SH-SY5Y (cell line): ENCODE results near the gene WDR81.
A peak's percentile ranks its signal among the peaks of the same experiment; 100 is the strongest.

Experiments used
- GATA2 ChIP-seq: IDR thresholded peaks from 2 replicates; pipeline ENCODE4 v1.6.1; 2011; ENCODE audit warnings: mild to moderate bottlenecking, low read depth, low read length
- GATA3 ChIP-seq: IDR thresholded peaks from 2 replicates; pipeline ENCODE4 v1.6.1; 2011; ENCODE audit warnings: low read depth, mild to moderate bottlenecking, low read length, moderate library complexity

Gene WDR81

DNA sequence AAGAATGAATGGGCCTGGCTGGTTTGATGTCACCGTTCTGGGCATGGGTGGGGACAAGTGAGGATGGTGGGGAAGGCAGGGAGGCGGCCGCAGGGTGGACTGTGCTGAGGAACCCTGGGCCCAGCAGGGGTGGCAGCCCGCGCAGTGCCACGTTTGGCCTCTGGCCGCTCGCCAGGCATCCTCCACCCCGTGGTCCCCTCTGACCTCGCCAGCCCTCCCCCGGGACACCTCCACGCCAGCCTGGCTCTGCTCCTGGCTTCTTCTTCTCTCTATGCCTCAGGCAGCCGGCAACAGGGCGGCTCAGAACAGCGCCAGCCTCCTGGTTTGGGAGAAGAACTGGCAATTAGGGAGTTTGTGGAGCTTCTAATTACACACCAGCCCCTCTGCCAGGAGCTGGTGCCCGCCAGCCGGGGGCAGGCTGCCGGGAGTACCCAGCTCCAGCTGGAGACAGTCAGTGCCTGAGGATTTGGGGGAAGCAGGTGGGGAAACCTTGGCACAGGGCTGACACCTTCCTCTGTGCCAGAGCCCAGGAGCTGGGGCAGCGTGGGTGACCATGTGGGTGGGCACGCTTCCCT is 30.8 kb downstream of the WDR81 start:
- TF ChIP-seq GATA3: no peak
- no peak for TF ChIP-seq GATA2

DNA sequence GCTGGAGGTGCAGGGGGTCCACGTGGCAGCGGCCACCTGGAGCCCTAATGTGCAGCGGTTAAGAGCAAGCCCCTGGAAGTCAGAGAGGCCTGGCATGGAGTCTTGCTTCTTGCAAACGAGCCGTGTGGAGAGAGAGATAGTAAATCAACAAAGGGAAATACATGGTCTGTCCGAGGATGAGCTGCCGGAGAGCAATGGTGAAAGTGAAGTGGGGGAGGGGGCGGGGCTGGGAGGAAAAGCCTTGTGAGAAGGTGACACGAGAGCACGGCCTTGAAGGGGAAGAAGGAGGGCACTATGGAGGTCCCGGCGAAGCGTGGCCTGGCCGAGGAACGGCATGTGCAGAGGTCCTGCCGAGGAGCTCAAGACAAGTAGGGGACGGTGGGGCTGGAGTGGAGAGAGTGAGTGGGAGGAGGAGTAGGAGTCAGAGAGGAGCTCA is 31.3 kb downstream of the WDR81 start:
- TF ChIP-seq GATA2: no peak
- TF ChIP-seq GATA3: no peak

DNA sequence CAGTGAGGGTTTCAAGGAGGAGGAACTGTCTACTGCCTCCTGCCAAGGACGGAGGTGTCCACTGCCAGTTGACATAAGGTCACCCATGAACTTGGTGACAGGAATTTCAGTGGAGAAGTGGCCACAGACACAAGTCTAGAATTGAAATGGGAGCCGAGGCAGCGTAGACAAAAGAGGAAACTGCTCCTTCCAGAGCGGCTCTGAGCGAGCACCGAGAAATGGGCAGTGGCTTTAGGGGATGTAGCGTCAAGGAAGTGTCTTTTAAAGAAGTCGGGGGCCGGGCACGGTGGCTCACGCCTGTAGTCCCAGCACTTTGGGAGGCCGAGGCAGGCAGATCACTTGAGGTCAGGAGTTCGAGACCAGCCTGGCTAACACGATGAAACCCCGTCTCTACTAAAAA is 34.3 kb downstream of the WDR81 start:
- TF ChIP-seq GATA2 (no peak), GATA3 (no peak)

DNA sequence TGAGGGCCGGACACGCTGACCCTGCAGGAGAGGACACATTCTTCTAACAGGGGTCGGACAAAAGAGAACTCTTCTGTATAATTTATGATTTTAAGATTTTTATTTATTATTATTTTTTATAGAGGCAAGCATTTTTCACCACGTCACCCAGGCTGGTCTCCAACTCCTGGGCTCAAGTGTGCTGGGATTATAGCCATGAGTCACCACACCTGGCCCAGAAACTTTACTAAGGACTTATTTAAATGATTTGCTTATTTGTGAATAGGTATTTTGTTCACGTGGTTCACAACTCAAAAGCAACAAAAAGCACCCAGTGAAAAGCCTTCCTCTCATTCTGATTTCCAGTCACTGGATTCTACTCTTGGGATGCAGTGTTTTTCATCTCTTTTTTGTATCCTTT is 35.0 kb downstream of the WDR81 start:
- no peak for TF ChIP-seq GATA2
- no peak for TF ChIP-seq GATA3

DNA sequence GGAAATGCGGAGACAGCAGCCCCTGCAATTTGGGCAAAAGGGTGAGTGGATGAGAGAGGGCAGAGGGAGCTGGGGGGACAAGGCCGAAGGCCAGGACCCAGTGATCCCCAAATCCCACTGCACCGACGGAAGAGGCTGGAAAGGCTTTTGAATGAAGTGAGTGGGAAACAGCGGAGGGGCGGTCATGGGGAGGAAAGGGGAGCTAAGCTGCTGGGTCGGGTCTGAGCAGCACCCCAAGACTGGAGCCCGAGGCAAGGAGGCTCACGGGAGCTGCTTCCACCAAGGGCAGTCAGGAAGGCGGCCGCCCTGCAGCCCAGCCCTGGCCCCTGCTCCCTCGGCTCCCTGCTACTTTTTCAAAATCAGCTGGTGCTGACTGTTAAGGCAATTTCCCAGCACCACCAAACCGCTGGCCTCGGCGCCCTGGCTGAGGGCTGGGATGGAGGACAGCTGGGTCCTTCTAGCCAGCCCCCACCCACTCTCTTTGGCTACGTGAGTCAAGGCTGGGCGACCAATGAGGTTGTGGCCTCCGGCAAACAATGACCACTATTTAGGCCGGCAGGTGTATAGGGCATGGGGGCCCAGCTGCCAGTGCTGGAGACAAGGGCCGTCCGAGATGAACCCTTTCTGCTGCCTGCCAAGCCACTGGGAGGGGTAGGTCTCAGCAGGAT is 37.9 kb downstream of the WDR81 start:
- no peak for TF ChIP-seq GATA3
- no peak for TF ChIP-seq GATA2

DNA sequence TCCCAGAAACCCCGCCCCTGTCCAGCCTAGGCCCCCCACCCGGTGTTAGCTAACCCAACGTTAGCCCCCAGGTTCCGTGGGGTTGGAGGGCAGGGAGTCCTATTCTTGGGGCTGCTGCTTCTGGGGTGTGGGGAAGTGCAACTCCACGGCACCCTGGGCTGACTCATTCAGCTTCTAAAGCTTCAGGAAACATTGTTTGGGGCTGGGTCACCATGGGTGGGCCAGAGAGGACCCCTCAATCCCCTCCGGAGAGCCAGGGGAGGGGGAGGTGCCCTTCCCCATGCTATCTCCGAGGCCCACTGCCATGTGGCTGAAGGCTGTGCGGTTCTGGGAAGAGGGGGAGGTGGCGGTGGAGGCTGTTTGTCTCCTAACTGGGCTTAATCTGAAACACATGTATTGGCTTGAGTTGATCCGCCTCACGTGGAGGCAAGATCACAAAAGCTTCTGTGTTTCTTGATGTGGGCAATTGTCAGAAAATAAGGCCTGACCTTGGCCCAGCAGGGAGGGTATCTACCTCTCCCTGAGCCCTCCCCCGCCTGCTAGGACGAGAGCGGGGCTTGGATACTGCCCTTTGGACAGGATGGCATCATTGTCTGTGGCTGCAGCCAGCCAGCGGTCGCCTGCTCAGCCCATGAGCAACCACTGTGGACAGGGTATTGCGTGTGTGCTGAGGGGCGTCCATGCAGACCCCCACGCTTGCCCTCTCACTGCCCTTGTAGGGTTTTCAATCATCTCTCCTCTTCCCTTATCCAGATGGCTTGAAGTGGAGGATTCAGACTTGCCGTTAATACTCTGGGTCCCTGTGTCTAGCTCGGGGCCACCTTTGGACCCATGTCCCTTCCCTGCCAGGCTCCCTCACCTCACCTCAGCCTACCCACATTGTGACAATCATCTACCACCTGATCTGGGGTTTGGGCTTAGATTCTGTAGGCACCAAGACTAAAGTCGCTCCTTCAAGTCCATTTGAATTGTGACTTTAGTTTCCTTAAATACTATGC is 38.7 kb downstream of the WDR81 start:
- TF ChIP-seq GATA2: peak; percentile 58
- TF ChIP-seq GATA3: no peak

DNA sequence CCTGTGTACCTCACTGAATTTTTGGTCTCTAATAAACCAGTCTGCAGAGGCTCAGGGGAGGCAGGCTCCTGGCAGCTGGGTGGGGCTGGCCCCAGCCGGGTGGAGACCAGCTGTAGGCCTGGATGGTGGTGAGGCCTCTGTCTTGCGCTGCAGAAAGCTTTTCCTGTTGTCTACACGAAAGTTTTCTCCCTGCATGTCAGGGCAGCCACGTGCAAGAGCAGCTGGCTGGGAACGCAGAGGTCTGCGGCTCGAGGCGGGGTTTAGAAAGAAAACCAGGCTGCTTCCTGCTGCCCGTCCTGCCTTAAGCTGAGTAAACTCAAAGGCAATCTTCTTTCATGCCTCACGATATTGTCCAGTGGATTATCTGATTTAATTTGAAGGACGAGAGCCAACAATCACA is 39.8 kb downstream of the WDR81 start:
- no peak for TF ChIP-seq GATA3
- no peak for TF ChIP-seq GATA2

DNA sequence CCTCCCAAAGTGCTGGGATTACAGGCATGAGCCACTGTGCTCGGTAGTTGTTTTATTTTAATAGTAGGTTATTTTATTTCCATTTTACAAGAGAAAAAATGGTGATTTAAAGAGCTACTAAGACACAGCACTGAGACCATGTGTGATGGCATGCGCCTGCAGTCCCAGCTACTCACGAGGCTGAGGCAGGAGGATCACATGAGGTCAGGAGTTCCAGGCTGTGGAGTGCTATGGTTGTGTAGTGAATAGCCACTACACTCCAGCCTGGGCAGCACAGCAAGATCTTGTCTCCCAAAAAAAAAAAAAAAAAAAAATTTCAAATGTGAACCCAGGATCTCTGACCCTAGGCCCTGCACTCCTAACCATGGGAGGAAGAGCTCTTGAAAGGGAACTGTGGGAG is 41.1 kb downstream of the WDR81 start:
- no peak for TF ChIP-seq GATA3
- no peak for TF ChIP-seq GATA2

DNA sequence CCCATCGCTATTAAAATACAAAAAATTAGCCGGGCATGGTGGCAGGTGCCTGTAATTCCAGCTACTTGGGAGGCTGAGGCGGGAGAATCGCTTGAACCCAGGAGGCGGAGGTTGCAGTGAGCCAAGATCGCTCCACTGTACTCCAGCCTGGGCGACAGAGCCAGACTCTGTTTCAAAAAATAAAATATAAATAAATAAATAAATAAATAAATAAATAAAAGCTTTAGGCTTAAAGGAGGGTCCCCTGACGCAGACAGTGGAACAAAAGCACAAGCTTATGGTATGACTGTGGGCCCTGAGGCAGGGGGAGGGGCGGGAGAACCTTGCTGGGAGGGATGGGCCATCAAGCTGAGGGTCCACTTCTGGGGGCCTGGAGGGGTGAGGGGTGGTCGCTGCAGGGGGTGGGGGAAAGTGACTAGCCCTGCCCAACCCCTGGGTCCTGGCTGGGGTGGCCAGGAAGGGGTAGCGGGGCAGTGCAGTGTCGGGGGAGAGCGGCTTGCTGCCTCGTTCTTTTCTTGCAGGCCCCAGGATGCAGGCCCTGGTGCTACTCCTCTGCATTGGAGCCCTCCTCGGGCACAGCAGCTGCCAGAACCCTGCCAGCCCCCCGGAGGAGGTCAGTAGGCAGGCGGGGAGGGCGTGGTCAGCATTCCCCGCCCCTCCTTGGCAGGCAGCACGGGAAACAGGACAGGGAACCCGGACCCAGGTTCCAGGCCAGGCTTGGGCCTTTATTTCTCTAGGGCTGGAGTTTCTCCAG is 42.1 kb downstream of the WDR81 start:
- no peak for TF ChIP-seq GATA2
- no peak for TF ChIP-seq GATA3

DNA sequence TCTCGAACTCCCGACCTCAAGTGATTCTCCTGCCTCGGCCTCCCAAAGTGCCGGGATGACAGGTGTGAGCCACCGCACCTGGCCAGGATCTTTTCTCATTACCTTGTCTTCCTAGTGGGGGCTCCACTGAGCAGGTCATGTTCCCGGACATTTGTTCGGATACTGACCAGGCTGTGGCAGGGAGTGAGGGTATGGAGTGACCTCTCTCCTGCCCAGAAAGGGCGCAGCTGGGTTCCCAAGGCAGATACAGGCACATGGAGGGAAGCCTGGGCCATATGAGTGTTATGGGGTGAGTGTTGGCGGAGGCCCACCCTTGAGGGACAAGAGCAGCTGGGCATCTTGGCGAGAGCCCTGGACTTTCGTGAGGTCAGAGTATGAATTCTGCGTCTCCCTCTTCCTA is 42.9 kb downstream of the WDR81 start:
- no peak for TF ChIP-seq GATA3
- TF ChIP-seq GATA2: no peak

DNA sequence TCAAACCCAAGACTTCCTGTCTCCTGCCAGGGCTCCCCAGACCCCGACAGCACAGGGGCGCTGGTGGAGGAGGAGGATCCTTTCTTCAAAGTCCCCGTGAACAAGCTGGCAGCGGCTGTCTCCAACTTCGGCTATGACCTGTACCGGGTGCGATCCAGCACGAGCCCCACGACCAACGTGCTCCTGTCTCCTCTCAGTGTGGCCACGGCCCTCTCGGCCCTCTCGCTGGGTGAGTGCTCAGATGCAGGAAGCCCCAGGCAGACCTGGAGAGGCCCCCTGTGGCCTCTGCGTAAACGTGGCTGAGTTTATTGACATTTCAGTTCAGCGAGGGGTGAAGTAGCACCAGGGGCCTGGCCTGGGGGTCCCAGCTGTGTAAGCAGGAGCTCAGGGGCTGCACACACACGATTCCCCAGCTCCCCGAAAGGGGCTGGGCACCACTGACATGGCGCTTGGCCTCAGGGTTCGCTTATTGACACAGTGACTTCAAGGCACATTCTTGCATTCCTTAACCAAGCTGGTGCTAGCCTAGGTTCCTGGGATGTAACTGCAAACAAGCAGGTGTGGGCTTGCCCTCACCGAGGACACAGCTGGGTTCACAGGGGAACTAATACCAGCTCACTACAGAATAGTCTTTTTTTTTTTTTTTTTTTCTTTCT is 45.4 kb downstream of the WDR81 start:
- TF ChIP-seq GATA3 (no peak), GATA2 (no peak)

DNA sequence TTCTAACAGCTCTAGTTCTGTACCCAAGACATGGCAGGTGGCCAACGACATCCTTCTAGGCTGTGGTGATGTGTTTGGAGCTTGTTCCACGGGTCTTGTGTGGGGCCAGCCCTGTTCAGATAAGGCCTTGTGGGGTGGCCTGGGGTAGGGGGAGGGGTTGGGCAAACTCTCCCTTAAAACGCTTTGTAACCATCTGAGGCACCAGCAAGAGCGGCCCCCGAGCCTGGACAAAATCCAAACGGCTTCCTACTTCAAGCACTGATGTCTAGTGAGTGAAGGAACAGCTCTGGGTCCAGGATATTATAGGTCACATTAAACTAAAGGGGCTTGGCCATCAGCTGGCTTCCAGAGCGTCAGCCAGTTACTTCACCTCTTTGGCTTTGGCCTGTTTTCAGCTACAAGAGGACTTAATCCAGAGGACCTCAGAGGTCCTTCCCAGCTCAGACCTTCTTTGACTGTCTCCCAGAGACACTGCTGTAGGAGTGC is 49.2 kb downstream of the WDR81 start:
- no peak for TF ChIP-seq GATA2
- TF ChIP-seq GATA3: no peak
